NCI-H1417 (cell line): Measurements from ENCODE around the gene NR2F1-AS1.
A peak's percentile ranks its signal among the peaks of the same experiment; 100 is the strongest.

ENCODE experiments used
- DNase-seq, 3 experiments: peaks; one replicate each; lab custom pipeline; 2025; lab: John Stamatoyannopoulos, UW

NR2F1-AS1 gene

DNA sequence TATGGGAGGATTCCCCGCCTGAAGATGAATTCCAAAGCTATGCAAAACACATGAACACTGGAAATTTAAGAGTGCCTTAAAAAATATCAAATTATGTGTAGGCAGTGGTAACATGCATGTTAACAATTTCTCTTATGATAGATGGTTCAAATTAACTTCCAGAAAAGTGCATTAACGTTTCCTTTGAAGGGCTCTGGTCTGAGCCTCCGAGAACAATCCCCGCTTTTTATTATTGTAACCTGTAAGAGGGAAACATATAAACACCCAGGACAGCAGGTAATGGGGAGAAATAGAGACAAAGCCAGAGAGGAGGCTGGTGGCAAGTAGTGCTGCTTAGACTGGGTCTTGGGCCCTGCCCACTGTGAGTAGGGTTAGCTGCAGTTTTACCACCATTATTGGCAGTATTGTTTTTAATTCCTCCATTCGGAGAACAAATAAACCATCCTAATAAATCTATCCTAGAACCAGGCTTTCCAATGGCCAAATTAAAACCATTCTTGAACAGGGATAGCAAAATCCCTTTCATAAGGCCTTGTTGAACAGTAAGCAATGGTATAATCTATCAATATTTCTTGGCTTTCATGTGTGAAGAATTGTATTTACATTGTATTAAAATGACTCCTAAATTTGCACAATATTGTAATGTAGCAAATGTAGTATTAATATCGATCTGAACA is 8.3 kb upstream of the NR2F1-AS1 start:
- DNase-seq = no peak

DNA sequence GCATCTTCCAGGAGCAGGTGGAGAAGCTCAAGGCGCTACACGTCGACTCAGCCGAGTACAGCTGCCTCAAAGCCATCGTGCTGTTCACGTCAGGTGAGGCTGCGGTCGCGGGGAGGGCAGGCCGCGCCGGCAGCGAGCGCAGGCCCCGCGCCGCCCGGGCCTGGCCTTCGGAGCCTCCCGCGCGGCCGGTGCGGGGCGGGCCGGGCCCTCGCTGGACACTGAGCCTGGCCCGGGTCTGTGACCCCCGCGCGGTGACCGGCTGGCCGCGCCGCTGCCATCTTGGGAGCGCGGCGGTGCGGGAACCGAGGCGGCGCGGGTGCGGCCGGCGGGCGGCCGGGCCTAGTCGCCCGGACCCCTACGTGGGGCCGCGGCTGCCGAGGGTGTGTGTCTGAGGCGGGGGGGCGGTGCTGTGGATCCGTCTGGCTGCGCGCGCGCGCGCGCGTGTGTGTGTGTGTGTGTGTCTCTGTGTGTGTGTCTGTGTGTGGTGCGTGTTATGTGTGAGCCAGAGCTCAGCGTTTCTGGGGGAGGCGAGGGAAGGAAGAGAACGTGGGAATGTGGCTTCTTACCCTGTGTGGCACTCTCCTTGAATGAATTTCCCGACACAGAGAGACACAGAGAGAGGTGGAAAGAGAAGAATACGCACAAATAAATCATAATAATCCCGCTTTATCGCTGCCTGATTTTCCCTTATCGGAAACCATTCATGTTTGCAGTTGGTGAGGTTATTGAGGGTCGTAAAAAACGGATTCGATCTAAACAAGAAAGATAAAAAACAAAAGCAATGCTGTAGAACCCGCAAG is 7.5 kb upstream of the NR2F1-AS1 start:
- no peak for DNase-seq

DNA sequence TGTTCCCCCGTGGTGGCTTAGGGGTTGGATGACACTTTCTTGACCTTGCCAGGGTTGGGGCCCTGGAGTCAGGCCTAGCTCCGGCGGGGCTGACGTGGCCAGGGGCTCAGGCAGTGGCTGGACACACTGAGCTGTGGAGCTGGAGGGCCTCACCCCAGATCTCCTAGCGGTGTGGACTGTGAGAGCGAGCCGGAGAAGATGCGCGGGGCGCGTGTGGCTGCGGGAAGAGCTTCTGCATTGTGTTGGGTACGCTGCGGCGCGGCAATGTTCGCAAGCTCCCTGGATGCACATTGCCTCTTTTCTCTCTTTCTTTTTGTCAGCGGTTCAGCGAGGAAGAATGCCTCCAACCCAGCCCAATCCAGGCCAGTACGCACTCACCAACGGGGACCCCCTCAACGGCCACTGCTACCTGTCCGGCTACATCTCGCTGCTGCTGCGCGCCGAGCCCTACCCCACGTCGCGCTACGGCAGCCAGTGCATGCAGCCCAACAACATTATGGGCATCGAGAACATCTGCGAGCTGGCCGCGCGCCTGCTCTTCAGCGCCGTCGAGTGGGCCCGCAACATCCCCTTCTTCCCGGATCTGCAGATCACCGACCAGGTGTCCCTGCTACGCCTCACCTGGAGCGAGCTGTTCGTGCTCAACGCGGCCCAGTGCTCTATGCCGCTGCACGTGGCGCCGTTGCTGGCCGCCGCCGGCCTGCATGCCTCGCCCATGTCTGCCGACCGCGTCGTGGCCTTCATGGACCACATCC is 6.8 kb upstream of the NR2F1-AS1 start:
- DNase-seq = no peak

DNA sequence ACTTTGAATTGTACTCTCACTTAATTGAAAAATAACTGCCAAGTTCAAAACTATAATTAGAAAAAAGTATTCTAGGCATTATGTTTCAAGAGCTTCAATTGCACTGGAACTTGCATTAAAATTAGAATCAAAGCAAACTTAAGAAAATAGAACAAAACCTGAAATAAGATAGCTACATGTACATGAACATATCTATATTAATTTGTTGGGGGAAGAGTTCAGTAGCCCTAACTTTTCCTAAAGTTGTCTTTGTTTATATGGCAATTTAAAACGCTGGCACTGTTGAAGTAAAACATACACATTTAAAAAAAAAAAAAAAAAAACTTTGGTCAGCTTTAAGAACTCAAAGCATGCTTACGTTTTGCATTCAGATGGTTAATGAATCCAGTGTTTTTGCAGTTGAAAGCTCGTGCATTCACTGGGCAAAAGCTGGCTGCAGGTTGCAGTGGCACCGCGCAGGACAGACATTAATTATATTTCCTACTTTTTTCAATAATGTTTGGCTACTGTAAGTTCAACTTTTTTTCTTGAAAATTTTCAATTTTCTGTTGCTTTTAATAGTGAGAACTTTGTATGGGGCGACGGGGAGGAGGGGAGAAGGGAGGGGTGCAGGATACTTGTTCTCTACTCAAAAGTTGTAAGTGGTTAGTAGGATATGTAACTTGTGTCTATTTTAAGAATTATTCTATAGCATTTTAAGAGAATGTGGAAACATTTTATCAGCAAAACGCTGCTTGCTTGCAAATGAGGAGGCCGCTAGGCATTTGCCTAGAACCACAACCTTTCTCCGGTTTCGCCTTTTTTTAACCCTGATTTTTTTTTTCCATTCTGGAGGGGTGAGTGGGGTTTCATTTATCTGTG is 5.9 kb upstream of the NR2F1-AS1 start:
- DNase-seq = no peak

DNA sequence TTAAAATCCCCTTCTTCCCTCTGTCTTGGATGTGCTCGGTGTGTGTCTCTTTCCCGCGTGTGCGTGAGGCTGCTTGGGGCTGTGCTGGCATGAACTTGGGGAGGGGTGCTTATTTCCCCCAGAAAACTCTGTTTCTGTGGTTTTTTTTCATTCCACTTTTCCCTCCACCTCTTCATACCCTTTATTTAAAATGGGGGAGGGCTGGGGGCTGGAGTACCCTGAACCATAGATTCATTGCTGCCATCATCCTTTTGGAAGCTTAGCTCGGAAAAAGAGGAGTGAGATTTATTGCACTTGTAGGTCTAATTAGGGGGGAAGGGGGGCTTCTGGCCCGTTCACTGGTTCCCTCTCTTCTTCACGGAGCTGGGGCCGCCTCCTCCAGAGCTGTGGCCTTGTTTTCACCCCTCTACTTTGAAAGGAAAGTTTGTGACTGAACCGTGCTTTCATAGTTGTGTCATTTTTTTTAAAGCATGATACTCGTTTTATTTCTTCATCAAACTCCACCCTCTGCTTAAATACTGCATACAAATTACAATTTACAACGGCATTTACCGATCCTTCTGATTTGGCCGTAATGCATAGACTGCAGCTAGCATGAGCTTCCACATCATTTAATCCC is 4.9 kb upstream of the NR2F1-AS1 start:
- peak in 1 of 3 experiments; percentile 54 for DNase-seq

DNA sequence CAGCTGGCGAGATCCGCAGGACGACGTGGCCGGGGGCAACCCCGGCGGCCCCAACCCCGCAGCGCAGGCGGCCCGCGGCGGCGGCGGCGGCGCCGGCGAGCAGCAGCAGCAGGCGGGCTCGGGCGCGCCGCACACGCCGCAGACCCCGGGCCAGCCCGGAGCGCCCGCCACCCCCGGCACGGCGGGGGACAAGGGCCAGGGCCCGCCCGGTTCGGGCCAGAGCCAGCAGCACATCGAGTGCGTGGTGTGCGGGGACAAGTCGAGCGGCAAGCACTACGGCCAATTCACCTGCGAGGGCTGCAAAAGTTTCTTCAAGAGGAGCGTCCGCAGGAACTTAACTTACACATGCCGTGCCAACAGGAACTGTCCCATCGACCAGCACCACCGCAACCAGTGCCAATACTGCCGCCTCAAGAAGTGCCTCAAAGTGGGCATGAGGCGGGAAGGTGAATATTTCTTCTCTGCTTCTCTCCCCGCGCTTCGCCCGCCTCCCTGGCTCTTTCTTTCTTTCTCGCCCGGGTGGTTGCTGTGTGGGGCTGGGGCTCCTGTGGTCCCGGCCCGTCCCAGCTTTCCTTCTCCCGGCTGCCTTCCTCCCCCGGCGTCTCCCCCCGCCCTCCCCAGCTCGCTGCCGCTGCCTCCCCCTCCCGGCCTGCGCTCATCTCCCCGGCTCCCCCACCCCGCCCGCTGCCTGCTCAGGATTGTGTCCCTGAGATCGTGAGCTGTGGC is 4.2 kb upstream of the NR2F1-AS1 start:
- peak; percentile 32 to 56 (median 47) for DNase-seq

DNA sequence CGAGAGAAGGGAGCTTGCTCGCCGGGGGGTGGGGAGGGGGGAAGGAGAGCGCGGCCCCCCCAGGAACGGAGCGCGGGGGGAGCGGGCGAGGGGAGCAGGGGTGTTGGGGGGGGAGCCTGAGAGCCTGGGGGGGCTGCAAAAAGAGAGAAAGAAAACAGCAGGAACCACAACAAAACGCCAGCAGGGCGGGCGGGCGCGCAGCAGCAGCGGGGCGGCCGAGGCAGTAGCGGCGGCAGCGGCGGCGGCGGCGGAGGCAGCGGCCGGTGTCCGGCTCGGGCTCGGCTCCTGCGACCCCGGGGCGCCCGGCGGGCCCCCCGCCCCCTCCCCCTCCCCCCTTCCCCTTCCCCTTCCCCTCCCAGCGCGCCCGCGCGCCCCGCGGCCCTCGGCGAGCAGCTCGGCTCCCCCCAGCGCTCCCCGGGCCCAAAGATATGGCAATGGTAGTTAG is 3.6 kb upstream of the NR2F1-AS1 start:
- DNase-seq = no peak

DNA sequence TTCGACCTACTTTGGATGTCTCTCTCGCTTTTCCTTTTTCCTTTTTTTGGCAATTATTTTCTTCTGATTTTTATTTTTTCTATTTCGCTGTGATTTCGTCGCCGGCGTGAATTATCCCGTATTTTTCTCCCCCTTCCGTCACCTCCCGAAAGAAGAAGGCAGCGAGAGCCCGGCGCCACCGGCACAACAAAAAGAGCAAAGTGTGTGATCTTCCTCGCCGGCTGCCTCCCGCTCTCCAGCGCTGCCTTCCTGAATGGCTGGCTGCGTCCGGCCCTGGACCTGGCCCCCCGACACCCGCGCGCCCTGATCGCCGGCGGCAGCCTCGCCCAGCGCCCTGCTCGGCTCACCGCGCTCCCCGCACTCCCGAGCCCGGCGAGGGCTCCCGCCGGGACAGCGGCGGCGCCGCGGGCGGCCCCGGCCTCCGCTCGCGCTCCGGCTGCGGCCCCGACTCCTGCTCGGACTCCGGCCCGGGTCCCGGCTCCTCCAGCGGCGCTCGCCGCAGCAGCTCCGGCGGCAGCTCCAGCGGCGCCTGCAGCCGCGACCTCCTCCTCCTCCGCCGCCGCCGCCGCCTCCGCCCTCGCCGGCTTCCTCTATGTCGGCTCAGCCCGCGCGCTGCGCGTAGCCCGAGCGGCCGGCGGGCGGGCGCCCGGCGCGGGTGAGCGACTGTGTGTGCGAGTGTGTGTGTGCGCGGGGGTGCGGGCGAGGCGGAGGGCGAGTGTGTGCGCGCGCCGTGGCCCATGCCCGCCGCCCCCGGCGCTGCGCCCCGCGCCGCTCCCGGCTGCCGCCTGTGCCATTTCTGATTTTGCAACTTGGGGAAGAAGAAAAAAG is 3.0 kb upstream of the NR2F1-AS1 start:
- DNase-seq = peak; percentile 56 to 73 (median 68)

DNA sequence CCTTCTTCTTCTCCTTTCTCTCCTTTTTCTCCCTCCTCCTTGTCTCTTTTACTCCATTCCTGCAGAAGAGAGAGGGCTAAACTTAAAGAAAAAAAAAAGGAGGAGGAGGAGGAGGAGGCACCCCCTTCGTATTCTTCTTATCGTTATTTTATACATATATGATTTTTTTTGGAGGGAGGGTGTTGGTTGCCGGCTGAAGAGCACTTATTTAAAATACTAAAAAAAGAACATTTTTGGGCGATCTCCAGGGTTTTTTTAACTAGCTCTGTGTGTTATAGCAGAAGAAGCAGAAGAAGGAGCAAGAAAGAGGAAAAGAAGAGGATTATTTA is 2.4 kb upstream of the NR2F1-AS1 start:
- DNase-seq = peak in 1 of 3 experiments; percentile 67

DNA sequence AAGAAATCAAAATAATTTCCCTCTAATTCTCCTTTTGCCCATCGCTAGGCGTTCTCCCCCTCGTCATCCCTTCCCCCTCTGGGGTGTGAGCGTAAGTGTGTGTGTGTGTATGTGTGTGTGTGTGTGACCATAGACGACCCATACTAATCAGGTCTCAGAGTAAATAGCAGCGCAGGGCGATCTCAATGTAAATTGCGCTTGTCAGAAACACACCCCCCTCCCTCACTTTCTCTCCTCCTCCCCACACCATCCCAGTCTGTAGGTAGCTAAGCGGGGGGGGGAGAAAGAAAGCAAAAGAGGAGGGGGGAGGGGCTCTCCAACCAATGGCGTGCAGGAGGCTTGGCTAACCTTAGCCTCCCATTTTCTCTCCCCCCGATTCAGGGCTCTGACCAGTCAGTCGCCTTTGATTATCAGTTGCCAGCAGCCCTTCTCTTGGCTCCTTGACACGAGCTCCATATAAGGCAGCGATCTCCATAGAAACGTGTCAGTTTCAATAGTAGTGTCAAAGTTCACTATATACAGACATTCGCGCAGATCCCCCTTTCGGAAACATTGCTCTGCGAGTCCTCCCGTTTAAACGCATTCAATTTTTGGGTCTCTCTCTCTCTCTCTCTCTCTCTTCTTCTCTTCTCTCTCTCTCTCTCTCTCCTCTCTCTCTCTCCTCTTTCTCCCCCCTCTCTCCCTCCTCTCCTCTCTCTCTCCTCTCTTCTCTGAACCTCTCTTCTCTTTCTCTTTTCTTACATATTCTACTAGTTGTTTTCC is 1.8 kb upstream of the NR2F1-AS1 start, which contains the start of gene NR2F1:
NR2F1 (plus strand) TSS at position 546 of the 762 bp plus-strand sequence. CDS start 1,802 bp downstream, outside the sequence.
- peak; percentile 88 to 95 (median 90) for DNase-seq

DNA sequence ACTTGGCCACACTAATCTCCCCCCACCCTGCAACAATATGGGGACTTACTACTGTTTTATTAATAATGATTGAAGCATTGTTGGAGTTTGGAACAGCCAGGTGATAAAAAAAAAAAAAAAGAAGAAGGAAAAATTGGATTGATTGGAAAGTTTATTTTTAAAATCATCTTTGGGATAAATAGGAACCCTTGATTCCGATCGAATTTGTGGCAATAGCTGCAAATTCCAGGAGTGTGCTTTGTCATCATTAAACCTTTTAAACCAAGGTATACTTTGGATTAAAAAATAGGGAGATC is 1.1 kb upstream of the NR2F1-AS1 start:
- DNase-seq = no peak

DNA sequence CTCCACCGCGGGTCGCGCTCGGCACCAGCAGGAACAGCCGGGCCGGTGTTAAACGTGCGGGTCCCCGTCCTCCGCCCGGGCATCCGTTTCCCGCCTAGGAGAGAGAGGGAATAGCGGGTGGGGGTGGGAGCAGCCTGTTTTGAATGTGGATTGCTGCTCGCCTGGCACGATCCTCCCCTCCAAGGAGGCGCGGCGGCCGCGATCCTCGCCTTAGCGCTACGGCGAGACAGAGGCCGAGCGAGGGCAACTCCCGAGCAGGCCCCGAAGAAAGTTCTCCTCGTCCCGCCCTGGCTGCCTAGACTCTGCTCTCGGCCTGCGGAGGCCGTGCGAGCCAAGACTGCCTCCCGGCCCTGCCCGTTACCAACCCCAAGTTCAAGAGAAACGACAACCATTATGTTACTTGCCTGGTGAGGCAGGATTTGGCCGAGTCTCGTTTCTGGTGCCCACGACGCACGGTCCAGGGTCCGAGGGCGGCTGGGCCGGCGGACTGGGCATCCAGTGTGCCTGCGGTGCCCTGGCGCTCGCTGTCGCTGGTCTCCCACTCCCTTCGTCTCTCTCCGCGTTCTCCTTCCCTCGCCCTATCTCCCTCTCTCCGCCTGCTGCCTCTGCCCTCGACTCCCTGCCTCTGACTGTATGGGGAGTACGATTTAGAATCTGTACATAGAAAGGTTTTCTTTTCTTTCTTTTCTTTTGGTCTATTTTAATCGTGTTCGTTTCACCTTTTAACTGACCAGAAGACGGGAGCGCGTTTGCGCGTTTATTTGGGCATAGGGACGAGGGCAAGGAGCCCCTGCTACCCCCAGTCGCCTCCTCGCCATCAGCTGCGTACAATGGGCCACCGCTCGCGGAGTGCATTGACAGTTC is 724 bp downstream of the NR2F1-AS1 start:
- peak; percentile 50 to 78 (median 78) for DNase-seq

DNA sequence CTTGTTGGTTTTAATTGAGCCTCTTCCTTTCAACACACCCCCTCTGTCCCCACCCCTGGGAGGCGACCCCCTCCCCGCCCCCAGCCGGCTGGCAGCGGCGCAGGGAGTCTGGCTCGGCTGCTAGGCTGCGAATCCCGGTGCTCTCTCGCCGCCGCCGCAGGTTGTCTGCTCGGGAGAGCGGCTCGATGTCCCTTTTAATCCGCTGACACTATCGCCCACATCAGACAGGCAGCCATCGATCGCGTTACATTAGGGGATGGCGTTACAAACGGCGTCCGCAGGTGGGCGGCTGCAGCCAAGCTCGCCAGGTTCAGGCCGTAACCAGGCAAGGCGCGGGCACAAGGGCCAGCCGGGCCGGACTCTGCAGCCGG is 1.3 kb downstream of the NR2F1-AS1 start:
- peak in 2 of 3 experiments; percentile 50 to 78 for DNase-seq

DNA sequence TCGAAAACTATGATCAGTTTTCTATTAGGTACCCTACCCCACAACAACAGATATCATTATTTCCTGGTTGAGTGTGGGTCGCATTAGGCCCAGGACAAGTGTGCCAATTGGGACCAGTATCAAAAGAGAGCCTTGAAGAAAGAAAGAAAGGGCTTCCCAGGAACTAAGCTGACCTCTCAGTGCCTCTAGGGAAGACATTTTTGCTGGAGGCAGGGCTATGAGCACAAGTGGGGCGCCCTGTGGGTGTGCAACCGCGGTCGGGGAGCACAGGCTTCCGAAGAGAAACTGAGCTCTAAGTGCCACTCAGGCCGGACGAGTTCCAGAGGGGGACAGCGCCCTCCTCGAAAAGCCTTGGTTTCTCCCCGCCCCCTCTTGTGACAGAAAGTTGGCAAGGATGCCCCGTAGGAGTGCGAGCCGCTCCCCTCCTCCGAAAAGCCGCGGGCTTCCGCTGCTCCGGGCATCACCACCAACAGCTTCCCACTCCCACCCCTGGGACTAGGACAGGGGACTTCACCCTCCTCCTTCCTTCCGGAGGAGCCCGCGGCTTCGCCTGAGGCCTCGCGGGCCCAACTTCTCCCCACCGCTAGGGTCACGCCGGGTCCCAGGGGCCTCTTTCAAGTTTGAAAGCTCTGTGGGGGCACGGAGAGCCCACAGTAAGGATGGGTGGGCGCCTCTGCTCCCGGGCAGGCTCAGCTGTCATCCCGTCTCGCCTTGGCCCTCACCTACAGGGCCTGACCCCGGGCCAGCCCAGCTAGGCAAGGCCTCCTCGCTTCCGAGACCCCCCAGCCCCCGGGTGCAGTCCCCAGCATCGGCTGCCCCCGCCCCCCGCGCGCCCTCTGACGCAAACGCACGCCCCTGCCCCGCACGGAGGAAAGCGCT is 2.0 kb downstream of the NR2F1-AS1 start:
- no peak for DNase-seq

DNA sequence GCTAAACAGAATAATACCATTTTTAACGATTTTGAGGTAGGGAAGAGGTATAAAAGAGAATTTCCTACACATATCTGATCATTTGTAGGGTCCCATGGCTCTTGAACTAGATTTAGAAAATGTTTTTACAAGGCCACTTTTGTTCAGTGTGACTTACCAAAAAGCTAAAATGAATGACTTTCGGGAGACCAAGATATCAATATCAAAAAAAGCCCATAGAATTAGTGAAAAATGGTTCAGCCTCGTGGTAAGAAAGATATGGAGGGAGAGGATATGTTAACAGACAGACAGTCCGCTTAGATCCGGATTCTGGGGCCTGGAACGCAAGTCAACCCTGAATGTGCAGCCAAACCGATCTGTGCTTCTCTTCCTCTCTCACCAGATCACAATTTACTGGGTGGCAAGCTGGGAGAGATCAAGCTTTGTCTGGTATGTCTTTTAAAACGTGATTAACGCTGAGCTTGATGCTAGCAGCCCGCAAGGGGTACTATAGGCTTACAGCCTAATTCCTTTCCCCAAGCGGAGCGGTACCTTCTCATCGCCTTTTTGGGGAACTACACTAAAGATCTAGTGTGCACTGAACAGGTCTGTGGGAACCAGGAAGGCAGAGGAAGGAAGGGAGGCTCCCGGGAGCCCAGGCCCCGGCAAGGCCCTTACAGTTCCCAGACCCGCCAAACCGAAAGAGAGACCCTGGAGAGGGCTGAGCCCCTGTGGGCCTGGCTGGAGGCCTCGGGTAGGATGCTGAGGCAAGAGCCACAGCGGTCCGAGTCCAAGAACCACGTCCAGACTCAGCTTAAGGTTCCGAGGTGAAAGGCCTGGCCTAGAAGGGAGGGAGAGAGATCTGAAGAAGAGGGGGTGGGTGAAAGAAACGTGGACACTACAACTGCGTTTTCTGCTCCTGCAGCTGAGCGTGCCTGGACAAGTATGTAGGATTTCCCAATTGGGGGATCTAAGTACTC is 2.9 kb downstream of the NR2F1-AS1 start:
- no peak for DNase-seq
